C1 segment of cervical spinal cord (tissue), 14 donors: ENCODE results near the gene NOSTRIN.
"Not testable (repeated sequence)": the region's sequence is repeated elsewhere in the genome, so short reads cannot be mapped to it uniquely, and the experiment has no call there.

Experiments
- DNase-seq, 14 donors: peaks; one replicate each; lab custom pipeline; 2025; lab: John Stamatoyannopoulos, UW

NOSTRIN gene

DNA sequence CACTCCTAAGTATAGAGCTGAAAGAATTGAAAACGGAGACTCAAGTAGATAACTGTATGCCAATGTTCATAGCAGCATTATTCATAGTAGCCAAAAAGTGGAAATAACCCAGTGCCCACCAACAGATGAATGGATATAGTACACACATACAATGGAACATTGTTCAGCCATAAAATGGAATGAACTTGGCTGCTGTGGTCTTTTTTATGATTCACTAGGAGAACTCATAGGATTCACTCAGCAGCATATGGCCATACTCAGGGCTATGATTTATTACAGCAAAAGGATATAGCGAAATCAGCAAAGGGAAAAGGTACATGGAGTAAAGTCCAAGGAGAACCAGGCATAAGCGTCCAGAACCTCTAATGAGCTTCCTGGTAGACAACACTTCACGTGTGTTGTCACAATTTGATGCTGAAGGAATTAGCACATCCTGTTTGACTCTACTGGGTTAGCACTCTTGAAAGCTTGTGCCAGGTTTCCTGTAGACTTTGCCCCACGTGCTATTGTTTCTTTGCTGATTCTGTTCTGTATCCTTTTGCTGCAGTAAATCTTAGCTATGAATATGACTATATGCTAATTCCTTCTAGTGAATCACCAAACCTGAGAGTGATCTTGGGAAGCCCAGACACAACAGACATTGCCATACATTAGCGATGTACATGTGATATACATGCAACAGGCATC lies 72.1 kb downstream of the NOSTRIN start:
- no peak for DNase-seq

GRCh38 chr2:168882163-168882562 lies 79.7 kb downstream of the NOSTRIN start:
- DNase-seq: not testable (repeated sequence)

DNA sequence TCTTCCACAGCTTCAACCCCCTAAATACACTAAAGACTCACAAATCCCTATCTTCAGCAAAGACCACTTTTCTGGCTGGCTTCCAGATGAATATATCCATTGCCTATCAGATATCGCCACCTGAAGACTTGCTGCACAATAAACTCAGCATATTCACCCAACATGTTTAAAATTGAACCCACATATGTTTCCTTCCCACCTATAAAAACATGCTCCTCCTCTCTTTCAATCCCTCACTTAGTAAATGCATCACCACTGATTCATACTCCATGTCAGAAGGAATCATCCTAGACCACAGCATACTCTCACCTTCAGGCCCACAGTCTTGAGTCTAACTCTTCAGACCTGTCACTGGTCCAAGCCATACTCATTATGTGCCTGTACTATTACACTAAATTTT lies 82.5 kb downstream of the NOSTRIN start:
- DNase-seq: no peak

DNA sequence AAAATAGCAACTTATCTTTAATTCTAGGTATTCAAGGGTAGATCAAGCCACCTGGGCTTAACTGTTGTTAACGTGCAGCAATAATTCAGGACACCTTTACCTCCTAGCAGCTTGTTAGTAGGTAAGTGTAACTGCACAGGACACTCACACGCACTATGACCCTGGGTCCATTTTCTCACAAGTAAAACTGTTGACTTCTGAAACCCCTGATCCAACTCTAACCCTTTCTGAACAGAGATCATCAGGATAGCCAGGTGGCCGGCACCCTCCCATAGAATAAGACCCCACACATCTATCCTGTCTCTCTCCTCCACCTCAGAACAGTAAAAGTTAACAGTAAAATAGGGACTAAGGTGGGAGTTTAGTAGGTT lies 87.2 kb downstream of the NOSTRIN start:
- no peak for DNase-seq

GRCh38 chr2:168890006-168890782 lies 87.8 kb downstream of the NOSTRIN start, which contains the start of gene SPC25:
SPC25 (minus strand) TSS chr2:168890430; CDS start chr2:168889519, 911 bp downstream.
- DNase-seq: peak in 13 of 14 donors; percentile 9 to 80 (median 68)

GRCh38 chr2:168892327-168892726 lies 89.9 kb downstream of the NOSTRIN start:
- DNase-seq: no peak

DNA sequence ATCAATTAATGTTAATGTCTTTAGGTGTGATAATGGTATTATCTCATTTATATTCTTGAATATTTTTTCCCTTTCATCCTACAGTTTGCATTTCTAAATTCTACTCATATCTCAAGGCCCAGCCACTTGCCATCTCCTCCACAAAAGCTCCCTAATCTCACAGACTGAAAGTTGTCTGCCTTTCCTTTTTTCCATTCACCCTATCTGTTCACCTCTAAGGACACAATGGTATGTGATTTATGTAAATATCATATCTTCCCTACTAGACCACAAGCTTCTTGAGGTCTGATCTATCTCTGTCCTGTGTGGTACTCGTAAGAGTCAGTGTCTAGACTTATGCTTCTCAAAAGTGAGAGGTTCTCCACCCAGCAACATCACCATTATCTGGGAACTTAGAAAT lies 91.7 kb downstream of the NOSTRIN start:
- no peak for DNase-seq

DNA sequence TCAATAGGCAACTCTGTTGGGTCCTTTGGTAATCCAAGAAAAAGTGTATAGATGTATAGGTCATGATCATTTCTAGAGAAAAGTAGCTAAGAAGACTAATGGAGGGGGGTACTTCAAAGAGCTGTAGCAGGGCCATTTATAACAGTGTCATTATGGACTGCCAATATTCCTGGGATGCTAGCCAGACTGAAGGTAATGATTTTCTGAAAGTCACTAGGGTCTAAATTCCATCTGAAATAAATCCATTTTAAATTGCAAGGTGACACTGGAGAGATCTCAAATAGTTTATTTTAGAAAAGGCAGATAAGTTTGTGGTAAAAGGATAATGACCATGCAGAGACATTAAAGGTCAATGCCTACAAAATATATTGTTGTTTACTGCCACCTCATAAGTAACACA lies 92.3 kb downstream of the NOSTRIN start:
- no peak for DNase-seq

- DNase-seq: no peak
These were observed 93.3 kb downstream of the NOSTRIN start for GRCh38 chr2:168895771-168896170.

DNA sequence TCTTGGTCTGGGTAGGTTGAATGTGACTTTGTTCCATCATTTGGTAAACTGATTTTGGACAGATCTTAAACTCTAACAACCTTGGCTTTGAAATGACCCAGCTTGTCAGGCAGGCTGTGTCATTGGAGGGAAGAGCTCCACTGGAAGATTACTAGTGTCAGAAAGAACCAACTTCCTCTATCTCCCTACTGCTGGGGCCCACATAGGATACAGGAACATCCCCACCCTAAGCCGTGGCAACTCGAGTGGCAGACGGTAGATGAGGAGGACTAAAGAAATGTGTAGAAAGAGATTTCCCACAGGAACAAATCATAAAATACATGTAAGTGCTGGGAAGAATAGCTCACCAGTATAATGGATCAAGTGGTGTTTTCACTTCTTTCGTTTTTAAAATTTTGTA lies 94.3 kb downstream of the NOSTRIN start:
- DNase-seq: no peak

- DNase-seq: no peak
These were observed 95.0 kb downstream of the NOSTRIN start for GRCh38 chr2:168897449-168897848.

DNA sequence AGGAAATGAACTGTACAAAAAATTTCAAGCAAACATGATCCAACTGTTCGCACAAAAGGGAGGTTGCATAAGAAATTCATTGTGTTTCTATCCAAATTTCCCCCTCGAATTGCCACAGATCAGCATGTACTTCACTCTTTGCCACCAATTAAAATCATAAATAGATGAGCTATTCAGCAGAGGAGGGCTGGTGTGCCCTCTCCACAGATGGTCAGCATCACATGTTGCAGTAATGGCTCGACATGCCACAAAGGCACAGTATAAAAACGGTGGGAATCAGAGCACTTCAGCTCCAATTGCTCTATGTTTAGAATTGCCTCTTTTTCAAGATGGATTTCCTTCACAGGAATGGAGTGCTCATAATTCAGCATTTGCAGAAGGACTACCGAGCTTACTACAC lies 98.6 kb downstream of the NOSTRIN start, which contains the start of gene G6PC2:
Gene G6PC2, plus strand, starts transcription at position 289 of the 400 bp plus-strand sequence. Its CDS starts 41 bp downstream, at position 330.
- DNase-seq: no peak

DNA sequence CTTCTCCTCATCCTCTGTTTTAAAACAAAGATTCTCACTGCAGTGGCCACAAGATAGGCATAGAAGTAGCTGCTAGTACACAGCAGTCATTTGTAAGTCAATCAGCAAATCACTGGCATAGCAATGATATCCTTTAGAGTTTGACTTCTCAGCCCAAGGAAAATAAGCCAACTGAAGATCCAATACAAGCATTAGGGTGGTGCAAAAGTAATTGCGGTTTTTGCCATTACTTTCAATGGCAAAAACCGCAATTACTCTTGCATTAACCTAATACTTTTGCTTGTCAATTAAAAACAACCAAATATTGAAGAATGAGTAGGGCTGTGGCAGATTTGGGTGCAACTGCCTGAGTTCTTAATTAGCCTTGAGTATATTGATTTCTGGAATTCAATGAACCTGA lies 101.5 kb downstream of the NOSTRIN start:
- DNase-seq: no peak

DNA sequence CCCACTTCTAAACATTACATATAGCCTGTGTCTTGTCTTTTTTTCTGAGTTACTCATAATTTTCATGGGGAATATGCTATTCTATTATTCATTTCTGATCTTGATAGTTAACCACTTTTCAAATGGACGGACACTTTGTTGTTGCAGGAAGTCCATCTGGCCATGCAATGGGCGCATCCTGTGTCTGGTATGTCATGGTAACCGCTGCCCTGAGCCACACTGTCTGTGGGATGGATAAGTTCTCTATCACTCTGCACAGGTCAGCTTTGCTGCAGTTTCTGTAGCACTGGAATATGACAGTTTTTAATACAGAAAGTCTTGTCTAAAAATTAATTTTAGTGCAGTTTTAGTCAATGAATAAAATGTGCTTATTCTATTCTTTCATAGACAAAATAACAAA lies 101.9 kb downstream of the NOSTRIN start:
- no peak for DNase-seq

DNA sequence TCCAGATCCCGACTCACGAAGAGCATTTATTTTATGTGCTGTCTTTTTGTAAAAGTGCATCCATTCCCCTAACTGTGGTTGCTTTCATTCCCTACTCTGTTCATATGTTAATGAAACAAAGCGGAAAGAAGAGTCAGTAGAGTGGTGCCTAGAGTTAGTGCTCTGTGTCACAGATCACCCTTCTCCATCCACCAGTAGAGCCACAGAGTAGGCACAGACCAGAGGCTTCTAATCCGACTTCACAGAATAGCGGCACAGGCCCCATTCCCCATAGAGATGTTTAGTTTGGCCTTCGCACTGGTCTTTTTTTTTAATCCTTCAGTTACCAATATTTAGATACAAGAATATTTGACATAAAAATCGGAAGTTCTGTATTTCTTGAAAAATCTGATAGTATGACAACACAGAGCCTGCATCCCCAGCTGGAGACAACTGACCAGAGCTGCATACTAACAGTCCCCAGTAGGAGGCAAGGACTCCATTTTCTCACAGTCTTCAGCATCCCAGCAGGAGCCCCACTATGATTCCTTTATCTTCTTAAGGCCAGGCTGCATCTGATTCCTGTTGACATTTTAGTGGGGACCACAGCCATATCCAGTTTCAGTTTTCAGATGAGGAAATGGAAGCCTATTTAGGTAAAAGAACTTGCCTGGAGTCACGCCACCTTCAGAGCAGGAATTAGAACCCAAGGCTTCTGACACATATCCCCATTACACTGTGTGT lies 105.7 kb downstream of the NOSTRIN start:
- no peak for DNase-seq

DNA sequence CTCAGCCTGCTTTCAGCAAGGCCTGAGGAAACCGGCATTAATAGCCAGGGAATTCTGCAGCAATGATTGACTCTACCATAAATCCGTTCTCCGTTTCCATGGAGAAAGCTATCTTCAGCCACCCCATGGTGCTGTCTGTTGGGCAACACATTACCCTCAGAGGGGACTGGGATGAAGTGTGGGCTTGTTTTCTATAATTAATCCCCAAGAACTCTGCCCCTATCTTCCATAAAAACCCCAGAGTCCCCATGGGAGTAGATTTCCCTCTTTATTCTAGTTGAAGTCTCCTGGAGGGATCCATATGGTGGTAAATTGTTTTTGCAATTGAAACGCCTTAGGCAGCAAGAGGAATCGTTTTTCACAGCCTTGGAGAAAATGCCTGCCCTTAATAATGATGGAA lies 107.9 kb downstream of the NOSTRIN start:
- no peak for DNase-seq

- peak in 1 of 14 donors; percentile 33 for DNase-seq
These were observed 110.0 kb downstream of the NOSTRIN start for GRCh38 chr2:168912466-168912865.

- DNase-seq: peak in 8 of 14 donors; percentile 1 to 46 (median 12)
These were observed 110.5 kb downstream of the NOSTRIN start for GRCh38 chr2:168912901-168913369.

DNA sequence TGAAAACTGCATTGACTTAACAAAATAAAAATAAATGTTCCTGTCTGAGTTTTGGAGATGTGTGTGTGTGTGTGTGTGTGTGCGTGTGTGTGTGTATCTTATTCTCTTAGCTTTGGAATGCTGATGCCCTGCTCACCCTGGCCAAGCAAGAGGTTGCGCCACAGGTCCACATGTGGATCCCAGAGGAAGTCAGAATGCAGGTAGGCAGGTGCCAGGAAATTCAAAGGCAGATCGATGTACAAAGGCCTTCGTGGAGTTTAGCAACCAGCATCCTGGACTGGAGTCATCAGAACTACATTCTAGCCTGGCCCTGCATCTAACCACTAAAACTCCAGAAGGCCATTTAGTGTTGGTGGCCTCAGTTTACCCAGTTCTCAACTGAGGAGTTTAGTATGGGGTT lies 111.1 kb downstream of the NOSTRIN start:
- no peak for DNase-seq
